ENCODE measurements around the gene UBAC1. TPM values are rescaled to one million over a fixed set of nuclear protein-coding genes. Genes with fewer than 3 reads are reported as not detected.

UBAC1 gene
- total RNA-seq, 1 donor from 2014 or later: 33.8 TPM

DNA sequence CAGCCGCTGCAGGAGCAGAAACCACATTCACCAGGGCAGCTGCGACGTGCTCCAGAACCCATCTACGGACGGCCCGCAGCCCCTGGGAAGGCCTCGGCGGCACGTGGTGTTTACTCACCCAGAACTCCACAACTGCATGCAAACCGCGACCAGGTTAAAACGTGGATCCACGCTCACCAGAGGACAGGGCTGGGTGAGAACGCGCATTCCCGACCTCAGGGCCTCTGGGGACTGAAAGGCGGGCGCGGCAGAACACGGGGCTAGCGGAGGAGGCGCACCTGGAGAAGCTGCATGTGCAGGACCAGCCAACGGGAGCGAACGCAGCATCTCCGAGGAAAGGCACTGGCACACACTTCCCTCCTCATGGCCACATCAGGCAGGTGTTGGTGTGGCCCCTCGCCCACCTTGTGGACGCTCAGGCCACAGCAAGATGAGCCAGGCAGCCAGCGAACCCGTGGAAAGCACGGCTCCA, 29.8 kb downstream of the UBAC1 start:
- TF ChIP-seq, protein P1, sequence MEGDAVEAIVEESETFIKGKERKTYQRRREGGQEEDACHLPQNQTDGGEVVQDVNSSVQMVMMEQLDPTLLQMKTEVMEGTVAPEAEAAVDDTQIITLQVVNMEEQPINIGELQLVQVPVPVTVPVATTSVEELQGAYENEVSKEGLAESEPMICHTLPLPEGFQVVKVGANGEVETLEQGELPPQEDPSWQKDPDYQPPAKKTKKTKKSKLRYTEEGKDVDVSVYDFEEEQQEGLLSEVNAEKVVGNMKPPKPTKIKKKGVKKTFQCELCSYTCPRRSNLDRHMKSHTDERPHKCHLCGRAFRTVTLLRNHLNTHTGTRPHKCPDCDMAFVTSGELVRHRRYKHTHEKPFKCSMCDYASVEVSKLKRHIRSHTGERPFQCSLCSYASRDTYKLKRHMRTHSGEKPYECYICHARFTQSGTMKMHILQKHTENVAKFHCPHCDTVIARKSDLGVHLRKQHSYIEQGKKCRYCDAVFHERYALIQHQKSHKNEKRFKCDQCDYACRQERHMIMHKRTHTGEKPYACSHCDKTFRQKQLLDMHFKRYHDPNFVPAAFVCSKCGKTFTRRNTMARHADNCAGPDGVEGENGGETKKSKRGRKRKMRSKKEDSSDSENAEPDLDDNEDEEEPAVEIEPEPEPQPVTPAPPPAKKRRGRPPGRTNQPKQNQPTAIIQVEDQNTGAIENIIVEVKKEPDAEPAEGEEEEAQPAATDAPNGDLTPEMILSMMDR (IDR thresholded peaks at IDR 0.05; ENCODE audit: unreplicated experiment): no peak
- Mint-ChIP-seq H3K4me1 (no peaks in the 10 kb centered on the region), H3K27me3 (ENCODE audit: low read depth) (no peaks in the 10 kb centered on the region), H3K4me3 (no peak overlapping the region), H3K27ac (no peak overlapping the region), H3K36me3 (peaks cover 29% of the 10 kb centered on the region), H3K9me3 (peaks cover 3% of the 10 kb centered on the region)
- no peak for DNase-seq (ENCODE audit: low spot score in 2 of 2, unreplicated experiment in 2 of 2)

DNA sequence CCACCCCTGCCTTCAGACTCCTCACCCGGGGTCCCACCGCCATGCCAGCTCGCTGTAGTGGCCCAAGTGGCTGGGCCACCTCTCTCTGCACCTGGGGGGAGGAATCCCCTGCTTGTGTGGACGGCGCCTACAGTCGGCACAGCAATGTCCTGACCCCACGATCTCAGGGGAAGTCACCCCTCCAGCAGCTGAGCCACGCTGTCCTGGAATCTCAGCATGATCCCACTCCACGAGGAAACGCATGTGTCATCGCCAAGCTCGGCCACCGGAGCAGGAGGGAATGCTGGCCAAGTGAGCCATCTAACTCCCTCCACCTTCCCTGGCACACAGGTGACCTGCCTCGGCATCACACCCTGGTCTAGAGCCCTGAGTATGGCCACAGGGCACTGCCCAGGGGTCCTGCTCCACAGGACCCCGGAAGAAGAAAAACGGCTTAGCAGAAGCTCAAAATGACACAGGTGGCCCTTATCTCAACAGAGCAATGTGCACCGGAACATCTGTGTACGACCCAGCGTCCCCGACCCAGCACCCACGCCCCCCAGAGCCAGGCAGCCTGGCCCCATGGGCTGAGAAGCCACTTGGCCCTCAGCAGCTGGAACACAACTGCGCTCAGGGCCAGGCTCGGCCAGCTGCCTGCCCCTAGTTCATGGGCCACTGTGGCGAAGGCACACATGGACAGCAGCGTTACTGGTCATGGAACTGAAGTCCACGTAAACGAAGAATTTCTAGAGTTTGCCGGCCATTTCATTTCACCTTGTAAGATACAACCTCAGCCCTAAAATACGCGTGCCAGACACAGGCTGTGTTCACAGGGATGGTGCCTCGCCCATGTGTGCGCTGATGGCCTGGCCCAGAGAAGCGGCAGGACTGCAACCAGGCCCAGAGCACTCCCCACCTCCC, 30.5 kb downstream of the UBAC1 start:
- Mint-ChIP-seq H3K9me3 (no peaks in the 10 kb centered on the region), H3K4me1 (no peaks in the 10 kb centered on the region), H3K27me3 (ENCODE audit: low read depth) (no peaks in the 10 kb centered on the region), H3K36me3 (peaks cover 25% of the 10 kb centered on the region), H3K4me3 (no peak overlapping the region), H3K27ac (no peak overlapping the region)
- TF ChIP-seq, protein P1 (IDR thresholded peaks at IDR 0.05; ENCODE audit: unreplicated experiment): no peak
- no peak for DNase-seq (ENCODE audit: low spot score in 2 of 2, unreplicated experiment in 2 of 2)

DNA sequence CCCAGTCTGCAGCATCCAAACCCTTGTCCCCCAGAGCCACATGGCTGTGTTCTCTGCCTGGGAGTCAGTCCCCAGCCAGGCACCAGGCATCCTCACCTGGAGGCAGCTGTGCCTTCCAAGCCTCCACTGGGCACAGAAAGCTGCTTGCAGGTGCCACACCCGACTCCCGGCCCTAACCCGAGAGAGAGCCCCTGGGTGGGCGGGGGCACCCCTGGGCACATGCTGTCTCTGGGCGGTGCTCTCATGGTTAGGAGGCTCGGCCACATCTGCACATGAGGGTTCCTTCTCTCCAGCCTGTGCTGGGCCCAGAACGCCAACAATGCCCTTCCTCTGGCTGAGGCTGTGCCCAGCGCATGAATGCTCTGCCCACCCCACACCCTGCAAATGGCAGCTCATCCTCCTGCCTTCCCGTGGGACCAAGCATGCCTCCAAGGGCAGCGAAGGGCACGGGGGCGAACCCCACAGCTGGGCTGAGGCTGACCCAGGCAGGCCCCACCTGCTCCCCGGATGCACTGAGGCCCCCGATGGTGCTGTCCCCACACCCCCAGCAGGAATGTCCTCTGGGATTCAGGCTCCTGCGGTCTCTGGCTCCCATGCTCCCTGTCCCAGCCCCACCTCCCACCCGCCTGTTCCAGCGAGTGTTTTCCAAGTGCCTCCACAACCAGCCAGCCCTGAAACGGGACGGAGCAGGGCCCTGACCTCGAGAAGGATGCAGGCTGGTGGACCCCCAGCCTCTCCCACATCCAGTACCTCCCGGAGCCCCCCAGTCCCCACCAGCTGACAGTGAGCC, 31.3 kb downstream of the UBAC1 start:
- peaks cover 17% of the 10 kb centered on the region for H3K36me3 Mint-ChIP-seq
- TF ChIP-seq, protein P1 (IDR thresholded peaks at IDR 0.05; ENCODE audit: unreplicated experiment): no peak
- H3K27ac Mint-ChIP-seq: no peak overlapping the region

DNA sequence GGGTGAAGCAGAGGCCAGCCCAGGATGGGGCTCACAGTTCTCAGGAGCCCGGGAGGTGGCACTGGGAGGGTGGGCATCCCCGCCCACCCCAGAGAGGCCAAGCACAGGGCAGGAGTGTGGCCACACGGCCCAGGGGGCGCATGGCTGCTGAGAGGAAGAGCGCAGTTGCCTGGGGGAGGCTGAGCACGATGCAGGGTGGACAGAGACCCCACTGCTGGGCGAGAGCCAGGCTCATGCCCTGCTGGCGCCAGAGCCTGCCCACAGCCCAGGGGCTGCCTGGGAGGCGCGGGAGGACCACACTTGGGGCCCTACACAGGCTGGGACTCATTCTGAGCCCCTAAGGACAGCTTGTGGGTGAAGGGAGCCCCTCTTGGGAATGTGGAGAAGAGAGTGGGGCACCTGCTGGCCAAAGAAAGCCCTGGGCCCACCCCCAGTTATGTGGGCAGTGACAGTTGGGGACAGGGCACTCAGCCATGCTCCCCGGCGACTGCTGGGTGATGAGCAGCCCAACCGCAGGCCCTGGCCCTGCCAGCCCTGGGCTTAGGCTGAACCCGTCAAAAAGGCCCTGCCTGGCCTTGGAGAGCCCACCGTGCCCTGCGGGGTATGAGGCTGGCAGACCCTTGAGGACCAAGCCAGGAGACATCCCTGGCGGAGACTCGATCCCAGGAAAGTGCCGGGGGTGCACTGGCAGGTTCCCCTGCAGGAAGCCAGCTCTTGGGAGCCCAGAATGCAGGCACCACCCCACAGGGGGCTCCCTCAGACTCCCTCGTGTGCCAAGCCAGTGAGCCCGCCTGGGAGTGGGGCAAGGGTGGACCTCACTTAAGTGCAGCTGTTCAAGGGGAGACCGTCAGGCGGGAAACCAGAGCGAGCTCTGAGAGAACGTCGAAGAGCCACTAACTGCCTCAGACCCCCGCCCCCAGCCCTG, 32.2 kb downstream of the UBAC1 start:
- Mint-ChIP-seq H3K27me3 (ENCODE audit: low read depth) (no peaks in the 10 kb centered on the region), H3K4me1 (no peaks in the 10 kb centered on the region), H3K36me3 (peaks cover 18% of the 10 kb centered on the region), H3K9me3 (no peaks in the 10 kb centered on the region), H3K27ac (no peak overlapping the region), H3K4me3 (no peak overlapping the region)
- TF ChIP-seq, protein P1 (IDR thresholded peaks at IDR 0.05; ENCODE audit: unreplicated experiment): no peak
- no peak for DNase-seq (ENCODE audit: low spot score in 2 of 2, unreplicated experiment in 2 of 2)

More for the DNA sequence above, 31.3 kb downstream of the UBAC1 start:
- DNase-seq (ENCODE audit: low spot score in 2 of 2, unreplicated experiment in 2 of 2): no peak
- H3K9me3 Mint-ChIP-seq: no peaks in the 10 kb centered on the region
- H3K27me3 Mint-ChIP-seq (ENCODE audit: low read depth): no peaks in the 10 kb centered on the region
- H3K4me3 Mint-ChIP-seq: no peak overlapping the region
- H3K4me1 Mint-ChIP-seq: no peaks in the 10 kb centered on the region

Data from mesothelial cell of epicardium (in vitro differentiated cells).